ENCODE results near the gene MEAF6. TPM values are rescaled to one million over a fixed set of nuclear protein-coding genes. Genes with fewer than 3 reads are reported as not detected.

Gene MEAF6
- total RNA-seq, 2 donors from 2014 or later, result 49.2 to 53.2 TPM

DNA sequence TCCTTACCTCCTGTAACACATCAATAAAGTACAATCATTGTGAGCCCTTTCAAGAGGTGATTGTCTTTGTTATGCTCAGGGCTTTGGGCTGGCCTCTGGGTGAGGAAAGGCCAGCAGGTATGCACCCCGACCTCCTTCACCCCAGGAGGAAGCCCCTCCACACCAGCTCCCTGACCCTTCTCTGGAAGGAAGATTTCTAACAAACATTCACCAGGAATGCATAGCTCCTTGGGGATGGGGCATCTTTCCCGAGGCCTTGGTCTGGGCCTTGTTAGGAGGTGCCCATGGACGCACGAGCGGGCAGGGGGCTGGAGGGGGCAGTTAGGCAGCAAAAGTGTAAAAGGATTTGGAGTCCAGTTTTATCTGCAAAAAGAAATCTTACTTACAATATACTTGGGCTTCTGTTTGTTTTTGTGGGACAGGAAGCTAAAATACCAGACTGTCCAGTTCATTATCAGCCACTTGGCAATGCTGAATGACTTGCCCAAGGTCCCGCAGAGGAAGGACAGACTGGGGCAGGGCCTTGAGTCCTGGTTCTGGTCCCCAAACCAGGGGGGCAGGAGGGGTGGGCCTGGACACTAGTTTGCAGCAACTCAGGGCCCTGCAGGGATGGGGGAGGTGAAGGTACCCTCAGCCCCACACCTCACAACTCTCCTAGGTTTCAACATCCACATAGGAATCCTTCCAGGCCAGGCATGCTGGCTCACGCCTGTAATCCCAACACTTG, 30.1 kb downstream of the MEAF6 start:
- Mint-ChIP-seq H3K27ac (peak overlapping the region; percentile 66 to 83), H3K4me3 (peak overlapping the region; percentile 3), H3K9me3 (no peaks in the 10 kb centered on the region), H3K36me3 (peaks cover 8% of the 10 kb centered on the region), H3K4me1 (ENCODE audit: low read depth in 2 of 2) (peaks cover 35 to 42% of the 10 kb centered on the region in 2 donors), H3K27me3 (no peaks in the 10 kb centered on the region)
- ATAC-seq, result no peak
- DNase-seq (ENCODE audit: low spot score), result no peak

GRCh38 chr1:37483785-37484184, 30.8 kb downstream of the MEAF6 start:
- ATAC-seq (no peak), DNase-seq (ENCODE audit: low spot score) (no peak)
- peaks cover 42 to 46% of the 10 kb centered on the region in 2 donors for H3K4me1 Mint-ChIP-seq (ENCODE audit: low read depth in 2 of 2)
- H3K9me3 Mint-ChIP-seq, result no peaks in the 10 kb centered on the region
- no peaks in the 10 kb centered on the region for H3K27me3 Mint-ChIP-seq
- H3K27ac Mint-ChIP-seq, result peak overlapping the region; percentile 66 to 83
- H3K36me3 Mint-ChIP-seq, result peaks cover 15% of the 10 kb centered on the region
- H3K4me3 Mint-ChIP-seq, result peak overlapping the region; percentile 3

GRCh38 chr1:37482796-37483744, 31.5 kb downstream of the MEAF6 start:
- peak overlapping the region; percentile 48 for H3K4me3 Mint-ChIP-seq
- peaks cover 48 to 51% of the 10 kb centered on the region in 2 donors for H3K4me1 Mint-ChIP-seq (ENCODE audit: low read depth in 2 of 2)
- peak overlapping the region; percentile 99 for H3K27ac Mint-ChIP-seq
- H3K9me3 Mint-ChIP-seq, result no peaks in the 10 kb centered on the region
- H3K27me3 Mint-ChIP-seq, result no peaks in the 10 kb centered on the region
- DNase-seq (ENCODE audit: low spot score) (no peak), ATAC-seq (no peak)
- peaks cover 22% of the 10 kb centered on the region for H3K36me3 Mint-ChIP-seq

DNA sequence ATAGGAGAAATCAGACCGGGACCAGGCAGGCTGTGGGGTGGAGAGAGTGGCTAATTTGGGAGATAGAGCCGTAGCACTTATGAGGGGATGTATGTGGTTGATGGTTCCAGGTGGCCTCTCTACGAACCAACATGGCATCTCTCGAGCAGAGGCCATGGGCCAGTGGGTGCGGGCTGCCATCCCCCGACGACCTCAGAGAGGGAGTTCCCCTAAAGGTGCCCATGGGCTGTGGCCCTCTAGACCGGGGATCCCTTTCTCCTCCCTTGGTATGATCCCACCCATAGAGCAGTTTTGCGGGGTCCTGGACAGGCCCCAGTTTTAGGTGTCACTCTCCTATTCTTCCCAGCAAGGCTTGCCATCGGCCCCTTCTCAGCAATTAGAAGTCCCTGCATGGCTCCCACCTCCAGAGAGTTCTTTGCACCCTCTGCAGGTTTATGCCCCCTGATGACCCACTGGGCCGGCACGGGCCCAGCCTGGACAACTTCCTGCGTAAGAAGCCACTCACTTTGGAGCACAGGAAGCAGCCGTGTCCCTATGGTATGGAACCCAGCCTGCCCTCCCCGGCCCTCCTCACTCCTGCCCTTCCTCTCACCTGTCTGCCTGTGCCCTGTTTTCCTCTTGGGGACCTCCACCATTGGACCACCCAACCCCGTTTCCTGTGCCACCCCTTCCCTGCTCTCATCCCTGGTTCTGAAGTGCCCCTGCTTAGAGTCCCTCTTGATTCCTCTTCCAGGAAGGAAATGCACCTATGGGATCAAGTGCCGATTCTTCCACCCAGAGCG, 32.4 kb downstream of the MEAF6 start:
- H3K27me3 Mint-ChIP-seq, result no peaks in the 10 kb centered on the region
- H3K9me3 Mint-ChIP-seq, result no peaks in the 10 kb centered on the region
- peak overlapping the region; percentile 99 for H3K27ac Mint-ChIP-seq
- ATAC-seq (no peak), DNase-seq (ENCODE audit: low spot score) (no peak)
- peaks cover 49 to 50% of the 10 kb centered on the region in 2 donors for H3K4me1 Mint-ChIP-seq (ENCODE audit: low read depth in 2 of 2)
- H3K36me3 Mint-ChIP-seq, result peaks cover 27% of the 10 kb centered on the region
- H3K4me3 Mint-ChIP-seq, result peak overlapping the region; percentile 60

DNA sequence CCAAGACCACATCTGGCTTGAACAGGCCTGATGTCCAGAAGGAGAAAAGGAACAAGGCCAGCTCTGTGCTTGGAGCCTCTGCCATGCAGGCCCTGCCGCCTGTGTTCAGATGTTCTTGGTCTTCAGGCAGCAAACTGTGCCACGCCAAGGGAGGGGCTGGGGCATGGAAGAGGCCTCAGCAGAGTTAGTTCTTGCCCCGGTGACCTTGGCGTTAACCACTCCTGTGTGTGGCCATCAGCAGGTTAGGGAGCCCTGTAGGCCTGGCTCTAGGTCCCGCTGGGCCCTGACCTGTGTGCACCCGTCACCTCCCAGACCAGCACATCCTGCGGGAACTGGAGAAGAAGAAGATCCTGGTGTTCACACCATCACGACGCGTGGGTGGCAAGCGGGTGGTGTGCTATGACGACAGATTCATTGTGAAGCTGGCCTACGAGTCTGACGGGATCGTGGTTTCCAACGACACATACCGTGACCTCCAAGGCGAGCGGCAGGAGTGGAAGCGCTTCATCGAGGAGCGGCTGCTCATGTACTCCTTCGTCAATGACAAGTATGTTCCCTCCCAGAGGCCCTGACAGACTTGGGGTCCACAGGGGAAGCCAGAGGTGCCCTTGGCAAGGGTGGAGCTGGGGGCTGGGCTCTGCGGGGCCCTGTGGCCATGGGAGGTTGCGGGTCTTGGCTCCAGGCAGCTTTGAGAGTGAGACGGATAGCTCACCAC, 33.1 kb downstream of the MEAF6 start:
- Mint-ChIP-seq H3K4me3 (peak overlapping the region; percentile 60), H3K9me3 (no peaks in the 10 kb centered on the region), H3K27me3 (no peaks in the 10 kb centered on the region), H3K36me3 (peaks cover 27% of the 10 kb centered on the region), H3K27ac (peak overlapping the region; percentile 99), H3K4me1 (ENCODE audit: low read depth in 2 of 2) (peaks cover 45 to 46% of the 10 kb centered on the region in 2 donors)
- ATAC-seq (no peak), DNase-seq (ENCODE audit: low spot score) (no peak)

DNA sequence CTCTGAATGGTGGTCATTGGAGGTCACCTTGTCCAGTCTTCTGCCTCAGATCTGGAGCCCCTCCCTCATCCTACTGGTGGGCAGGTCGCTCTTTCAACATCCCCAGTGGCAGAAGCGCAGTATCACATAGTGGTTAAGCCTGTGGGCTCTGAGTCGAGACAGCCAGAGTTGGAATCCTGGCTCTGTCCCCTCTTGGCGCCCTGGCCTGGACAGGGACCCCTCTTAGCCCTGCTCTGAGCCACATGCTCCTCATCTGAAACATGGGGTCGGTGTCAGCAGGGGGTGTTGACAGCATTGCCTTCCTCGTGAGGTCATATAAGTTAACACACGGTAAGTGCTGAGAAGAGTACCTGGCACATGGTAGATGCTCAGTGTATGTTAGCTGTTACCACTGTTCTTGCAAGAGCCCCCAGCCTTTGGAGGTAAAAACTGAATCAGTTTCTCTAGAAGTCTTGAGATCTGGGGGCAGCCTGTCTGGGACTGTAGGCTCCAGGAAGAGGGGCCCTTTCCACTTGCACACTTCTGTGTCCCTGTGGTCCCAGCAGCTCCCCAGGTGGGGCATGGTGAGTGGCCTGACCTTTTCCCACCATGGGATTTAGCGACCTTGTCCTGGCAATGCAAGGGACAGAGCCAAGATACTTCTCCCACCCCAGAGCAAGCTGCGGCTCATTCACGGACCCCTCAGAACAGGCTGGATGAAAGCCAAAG, 33.8 kb downstream of the MEAF6 start:
- ATAC-seq, result no peak
- no peaks in the 10 kb centered on the region for H3K9me3 Mint-ChIP-seq

DNA sequence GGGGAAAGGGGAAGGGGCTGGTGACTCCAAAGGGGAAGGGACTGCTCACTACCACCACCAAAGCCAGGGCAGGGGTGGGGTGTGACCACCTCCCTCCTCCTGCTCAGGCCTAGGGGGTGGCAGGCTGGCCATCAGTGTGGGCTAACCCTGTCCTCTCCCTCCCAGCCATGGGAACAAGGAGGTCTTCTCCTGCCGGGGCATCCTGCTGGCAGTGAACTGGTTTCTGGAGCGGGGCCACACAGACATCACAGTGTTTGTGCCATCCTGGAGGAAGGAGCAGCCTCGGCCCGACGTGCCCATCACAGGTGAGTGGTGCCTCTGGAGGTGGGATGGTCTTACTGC, 34.5 kb downstream of the MEAF6 start:
- H3K27me3 Mint-ChIP-seq, result no peaks in the 10 kb centered on the region
- DNase-seq (ENCODE audit: low spot score) (no peak), ATAC-seq (no peak)
- H3K27ac Mint-ChIP-seq, result peak overlapping the region; percentile 99
- H3K36me3 Mint-ChIP-seq, result peaks cover 37% of the 10 kb centered on the region
- H3K4me3 Mint-ChIP-seq, result peak overlapping the region; percentile 90
- H3K4me1 Mint-ChIP-seq (ENCODE audit: low read depth in 2 of 2), result peaks cover 49 to 51% of the 10 kb centered on the region in 2 donors
- H3K9me3 Mint-ChIP-seq, result no peaks in the 10 kb centered on the region

More for the DNA sequence above, 33.8 kb downstream of the MEAF6 start:
- DNase-seq (ENCODE audit: low spot score), result no peak
- H3K4me1 Mint-ChIP-seq (ENCODE audit: low read depth in 2 of 2), result peaks cover 49% of the 10 kb centered on the region in 2 donors
- no peaks in the 10 kb centered on the region for H3K27me3 Mint-ChIP-seq
- peak overlapping the region; percentile 60 for H3K4me3 Mint-ChIP-seq
- H3K36me3 Mint-ChIP-seq, result peaks cover 33% of the 10 kb centered on the region
- peak overlapping the region; percentile 99 for H3K27ac Mint-ChIP-seq

- peak overlapping the region; percentile 99 for H3K27ac Mint-ChIP-seq
- H3K27me3 Mint-ChIP-seq, result no peaks in the 10 kb centered on the region
- H3K4me3 Mint-ChIP-seq, result peak overlapping the region; percentile 90
- DNase-seq (ENCODE audit: low spot score) (peak; percentile 96), ATAC-seq (peak; percentile 74 to 78)
- H3K9me3 Mint-ChIP-seq, result no peaks in the 10 kb centered on the region
- H3K36me3 Mint-ChIP-seq, result peaks cover 39% of the 10 kb centered on the region
- peaks cover 51 to 53% of the 10 kb centered on the region in 2 donors for H3K4me1 Mint-ChIP-seq (ENCODE audit: low read depth in 2 of 2)
Measured at GRCh38 chr1:37479255-37480124, 35.1 kb downstream of the MEAF6 start.

DNA sequence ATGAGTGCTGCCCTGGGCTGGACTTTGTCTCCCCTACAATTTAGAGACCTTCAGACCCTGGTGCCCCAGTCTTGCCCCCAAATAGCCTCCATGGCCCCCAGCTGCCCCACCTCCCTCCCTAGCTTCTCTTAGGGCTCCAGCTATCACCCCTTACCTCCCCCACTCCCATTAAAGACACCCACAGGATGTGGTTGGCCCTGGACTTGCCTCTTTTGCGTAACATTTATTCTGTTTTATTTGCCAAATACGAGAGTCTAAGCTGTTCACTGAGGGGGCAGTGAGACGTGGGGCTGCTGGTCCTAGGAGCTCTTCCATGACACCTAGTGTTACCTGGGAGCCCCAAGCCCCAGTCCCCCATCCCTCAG, 35.7 kb downstream of the MEAF6 start:
- Mint-ChIP-seq H3K27me3 (no peaks in the 10 kb centered on the region), H3K4me3 (peak overlapping the region; percentile 90), H3K4me1 (ENCODE audit: low read depth in 2 of 2) (peaks cover 47 to 49% of the 10 kb centered on the region in 2 donors), H3K36me3 (peaks cover 34% of the 10 kb centered on the region), H3K27ac (peak overlapping the region; percentile 99), H3K9me3 (no peaks in the 10 kb centered on the region)
- DNase-seq (ENCODE audit: low spot score), result peak; percentile 84
- ATAC-seq, result peak; percentile 35 to 52

DNA sequence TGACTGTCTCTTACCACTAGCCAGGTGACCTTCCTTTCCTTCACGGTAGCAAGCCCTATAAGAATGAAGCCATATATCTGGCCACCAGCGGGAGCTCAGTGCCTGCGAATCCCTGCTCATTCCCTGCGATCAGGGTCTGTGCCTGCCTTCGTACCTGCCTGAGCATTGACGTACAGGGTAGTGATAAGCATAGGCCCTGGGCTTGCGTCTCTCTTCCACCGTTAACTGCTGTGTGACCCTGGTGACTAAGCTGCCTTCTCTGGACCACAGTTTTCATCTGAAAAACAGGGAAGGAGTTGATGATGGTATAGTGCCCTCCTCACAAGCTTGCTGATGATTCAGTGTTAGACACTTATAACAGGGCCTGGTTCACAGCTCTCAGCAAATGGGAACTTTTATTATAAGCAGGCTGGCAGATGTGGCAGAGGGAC, 36.1 kb downstream of the MEAF6 start:
- peaks cover 50 to 52% of the 10 kb centered on the region in 2 donors for H3K4me1 Mint-ChIP-seq (ENCODE audit: low read depth in 2 of 2)
- ATAC-seq (peak; percentile 34 to 41), DNase-seq (ENCODE audit: low spot score) (peak; percentile 76)
- peaks cover 33% of the 10 kb centered on the region for H3K36me3 Mint-ChIP-seq
- H3K9me3 Mint-ChIP-seq, result no peaks in the 10 kb centered on the region
- peak overlapping the region; percentile 90 for H3K4me3 Mint-ChIP-seq
- no peaks in the 10 kb centered on the region for H3K27me3 Mint-ChIP-seq
- peak overlapping the region; percentile 99 for H3K27ac Mint-ChIP-seq

- DNase-seq (ENCODE audit: low spot score) (no peak), ATAC-seq (no peak)
- Mint-ChIP-seq H3K4me1 (ENCODE audit: low read depth in 2 of 2) (peaks cover 54 to 58% of the 10 kb centered on the region in 2 donors), H3K36me3 (peaks cover 33% of the 10 kb centered on the region), H3K27me3 (no peaks in the 10 kb centered on the region), H3K4me3 (peak overlapping the region; percentile 90), H3K9me3 (no peaks in the 10 kb centered on the region), H3K27ac (peak overlapping the region; percentile 99)
Measured at GRCh38 chr1:37477946-37478345, 36.6 kb downstream of the MEAF6 start.
